HepG2 (cell line): ENCODE measurements around the gene PDCD11. TPM values are rescaled to one million over a fixed set of nuclear protein-coding genes. Genes with fewer than 3 reads are reported as not detected.

Experiments used
- ATAC-seq: fragments of 200-7000 bp; cut with Tn5 transposase; 3 replicates; pipeline ENCODE4 v1.9.1; 2020; ENCODE audit warnings: mild to moderate bottlenecking, moderate library complexity
- BruUV-seq: library from RNA; stranded (reverse); fragments of 400-500 nt; replicated peaks from 2 replicates; lab custom pipeline; 2021; lab: Mats Ljungman, UMichigan
- CTCF ChIA-PET: fragments of 300-600 bp; formaldehyde crosslinking; extraction: SDS; loops from one replicate; lab custom pipeline; 2021; ENCODE audit warnings: low total read pairs, inconsistent platforms, low intra/inter-chr PET ratio; lab: Yijun Ruan, JAX
- POLR2A ChIA-PET: fragments of 350-600 bp; sonication (Branson Sonifier 250); formaldehyde crosslinking; loops from one replicate; lab custom pipeline; 2020; ENCODE audit warnings: antibody characterized with exemption, inconsistent platforms; lab: Yijun Ruan, JAX
- DNase-seq: peaks from one replicate; pipeline ENCODE4 v3.0.0-alpha.2; 2015; ENCODE audit warnings: low spot score
- FAIRE-seq: peaks from 3 replicates; lab custom pipeline; 2011; peaks lifted over from hg19 to GRCh38; lab: Jason Lieb, UNC
- H2AFZ ChIP-seq: one replicate; pipeline ENCODE4 v1.6.1; 2011; ENCODE audit warnings: low read length, inconsistent platforms
- H3K27ac ChIP-seq: fragments of 300-600 bp; 3 replicates; pipeline ENCODE4 v1.8.0; 2011; ENCODE audit warnings: mixed run types, mild to moderate bottlenecking, mixed read lengths, low read length, inconsistent platforms; ENCODE audit not compliant: insufficient read depth; ENCODE audit errors: extremely low read length
- H3K27me3 ChIP-seq, 2 experiments: fragments of 200-600 bp in 1 of 2; 2 replicates in 1 of 2; 3 replicates in 1 of 2; pipeline versions ENCODE4 v1.6.0 to v1.8.0; 2011; ENCODE audit warnings: low read length in 2 of 2, mild to moderate bottlenecking in 2 of 2, moderate library complexity in 2 of 2, inconsistent platforms in 1 of 2; ENCODE audit not compliant: insufficient read depth in 2 of 2, control insufficient read depth in 1 of 2
- H3K36me3 ChIP-seq, 2 experiments: fragments of 200-600 bp in 1 of 2; replicated peaks in 1 of 2; 2 replicates in 1 of 2; 3 replicates in 1 of 2; pipeline versions ENCODE4 v1.5.1 to v1.8.0; 2011; ENCODE audit warnings: low read length in 2 of 2, inconsistent platforms in 1 of 2; ENCODE audit not compliant: insufficient read depth in 2 of 2, control insufficient read depth in 1 of 2
- H3K4me1 ChIP-seq: 2 replicates; pipeline ENCODE4 v1.5.1; 2012; ENCODE audit warnings: low read length, inconsistent platforms; ENCODE audit not compliant: insufficient read depth
- H3K4me2 ChIP-seq: 2 replicates; pipeline ENCODE4 v1.6.0; 2011; ENCODE audit warnings: low read depth, low read length, inconsistent platforms
- H3K4me3 ChIP-seq, 3 experiments: fragments of 200-600 bp in 1 of 3; sonication (generic), shearing (Covaris generic) in 1 of 3; replicated peaks in 1 of 3; 2 replicates each; pipeline ENCODE4 v1.5.1; 2011 to 2016; ENCODE audit warnings: low read length in 3 of 3, inconsistent platforms in 2 of 3, low read depth in 2 of 3, mild to moderate bottlenecking in 2 of 3, control low read depth in 1 of 3, mixed read lengths in 1 of 3; ENCODE audit not compliant: insufficient read depth in 1 of 3
- H3K79me2 ChIP-seq: one replicate; pipeline ENCODE4 v1.6.1; 2011; ENCODE audit warnings: low read length, inconsistent platforms; ENCODE audit not compliant: insufficient read depth
- H3K9ac ChIP-seq: 2 replicates; pipeline ENCODE4 v1.6.0; 2011; ENCODE audit warnings: mild to moderate bottlenecking, low read depth, low read length, inconsistent platforms; ENCODE audit not compliant: insufficient read depth
- H3K9me3 ChIP-seq: 2 replicates; pipeline ENCODE4 v1.5.1; 2012; ENCODE audit warnings: mild to moderate bottlenecking, low read length
- H4K20me1 ChIP-seq: 2 replicates; pipeline ENCODE4 v1.6.0; 2011; ENCODE audit warnings: inconsistent platforms, mild to moderate bottlenecking, low read length, moderate library complexity; ENCODE audit not compliant: insufficient read depth
- ZNF263 ChIP-seq: sonication (generic); formaldehyde crosslinking; IDR thresholded peaks from 2 replicates; pipeline ENCODE4 v1.4.0; 2020; ENCODE audit warnings: missing genetic modification reagents
- WGBS: methylation state at CpG from one replicate; pipeline ENCODE4 v1.1.6; 2017; ENCODE audit warnings: low lambda C conversion rate; 5-methylcytosine and 5-hydroxymethylcytosine counted together
- in situ Hi-C: cut with HindIII; loops from 2 replicates; pipeline ENCODE4 v1.10.0; 2017; ENCODE audit warnings: low pct_unique_long_range_greater_than_20kb; ENCODE audit not compliant: extremely low pct_ligation_motif_present
- intact Hi-C: fragments of 100-400 bp; cut with micrococcal nuclease; formaldehyde crosslinking; loops from one replicate; pipeline ENCODE4 v1.10.0; 2022; ENCODE audit not compliant: unreplicated experiment
- polyA plus RNA-seq, 8 experiments: library from polyadenylated mRNA; depleted of rRNA in 3 of 8; stranded (reverse) in 7 of 8; unstranded in 1 of 8; fragments of >200 nt; fragmentation: Illumina TruSeq in 4 of 8; extraction: Trizol in 4 of 8; gene quantifications; 2 replicates each; pipeline versions ENCODE4 v1.2.1 to v1.2.3, GENCODE V29; 2011 to 2016; ENCODE audit warnings: low read depth in 4 of 8, missing spikeins in 1 of 8, mixed read lengths in 1 of 8; ENCODE audit not compliant: insufficient read depth in 1 of 8
- total RNA-seq, 5 experiments: library from RNA; depleted of rRNA; stranded (reverse); fragments of >200 nt; fragmentation: Illumina TruSeq; extraction: Trizol; gene quantifications; 2 replicates each; pipeline ENCODE4 v1.2.3, GENCODE V29; 2016; ENCODE audit warnings: low read depth in 1 of 5
- TF ChIP-seq, protein P1 (sequence below): sonication (generic); formaldehyde crosslinking; IDR thresholded peaks from 2 replicates; pipeline ENCODE4 v1.5.0; 2020; ENCODE audit warnings: mild to moderate bottlenecking, missing genetic modification reagents
- TF ChIP-seq, protein P2 (sequence below): sonication (generic); formaldehyde crosslinking; IDR thresholded peaks from 2 replicates; pipeline ENCODE4 v1.4.0; 2020; ENCODE audit warnings: missing genetic modification reagents

PDCD11 gene
- total and polyA plus RNA-seq, 2 of the 13 experiments (the other 11 are each of a cell fraction or from before 2014, with no cell fraction given) = 12.8 to 52.8 TPM

DNA sequence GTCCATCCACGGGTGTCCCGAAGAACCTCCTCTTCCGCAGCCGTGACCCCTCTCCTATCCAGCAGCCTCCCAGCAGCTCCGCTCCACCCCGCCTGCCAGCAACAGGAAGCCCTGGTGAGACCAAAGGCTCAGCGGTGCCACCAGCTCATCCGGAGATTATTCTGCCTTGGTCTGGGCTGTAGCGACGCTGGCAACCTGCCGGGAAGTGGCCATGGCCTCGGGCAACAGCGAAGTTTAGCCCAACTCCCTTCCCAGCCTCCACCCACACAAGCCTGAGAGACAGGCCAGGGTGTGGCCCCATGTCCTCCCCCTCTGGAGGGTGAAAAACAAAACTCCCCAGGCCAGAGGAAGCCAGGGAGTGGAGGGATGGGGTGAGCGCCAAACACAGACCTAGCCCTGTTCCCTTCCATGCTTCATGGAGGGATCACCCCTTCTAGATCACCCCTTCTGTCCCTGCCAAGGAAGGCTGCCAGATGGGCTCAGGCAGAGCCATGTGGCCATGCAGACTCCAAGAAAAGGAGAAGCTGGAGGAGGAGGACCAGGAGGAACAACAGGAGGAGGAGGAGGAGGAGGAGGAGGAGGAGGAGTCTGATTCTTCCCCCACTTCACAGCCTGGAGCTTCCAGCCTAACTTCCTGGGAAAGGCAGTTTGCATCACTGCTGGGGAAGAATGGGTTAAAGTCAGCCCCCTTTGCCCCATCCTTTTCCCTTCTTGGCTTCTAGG lies 54.8 kb downstream of the PDCD11 start:
- in situ Hi-C loops (no loop called here), intact Hi-C loops (no loop called here)
- Histone ChIP-seq H4K20me1 (no peaks in the 10 kb centered on the region), H3K36me3 (no peaks in the 10 kb centered on the region; a peak in 1 of 5 replicates), H3K4me2 (peak overlapping the region; percentile 81; the same call in 1 of the 2 replicates), H3K27ac (no peak overlapping the region), H3K4me3 (no peak overlapping the region), H3K27me3 (peaks cover 2 to 32% of the 10 kb centered on the region in 2 experiments; a peak in 4 of 5 replicates), H2AFZ (no peak overlapping the region), H3K79me2 (no peaks in the 10 kb centered on the region), H3K9me3 (no peaks in the 10 kb centered on the region), H3K4me1 (peaks cover 18% of the 10 kb centered on the region), H3K9ac (no peak overlapping the region)
- ChIA-PET POLR2A (no interaction called here), CTCF (no interaction called here)
- 60% methylated on average over 14 of the region's 14 CpGs for WGBS
- TF ChIP-seq, protein P1, sequence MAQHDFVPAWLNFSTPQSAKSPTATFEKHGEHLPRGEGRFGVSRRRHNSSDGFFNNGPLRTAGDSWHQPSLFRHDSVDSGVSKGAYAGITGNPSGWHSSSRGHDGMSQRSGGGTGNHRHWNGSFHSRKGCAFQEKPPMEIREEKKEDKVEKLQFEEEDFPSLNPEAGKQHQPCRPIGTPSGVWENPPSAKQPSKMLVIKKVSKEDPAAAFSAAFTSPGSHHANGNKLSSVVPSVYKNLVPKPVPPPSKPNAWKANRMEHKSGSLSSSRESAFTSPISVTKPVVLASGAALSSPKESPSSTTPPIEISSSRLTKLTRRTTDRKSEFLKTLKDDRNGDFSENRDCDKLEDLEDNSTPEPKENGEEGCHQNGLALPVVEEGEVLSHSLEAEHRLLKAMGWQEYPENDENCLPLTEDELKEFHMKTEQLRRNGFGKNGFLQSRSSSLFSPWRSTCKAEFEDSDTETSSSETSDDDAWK (CRISPR knock-in tag) = no peak
- TF ChIP-seq, protein P2, sequence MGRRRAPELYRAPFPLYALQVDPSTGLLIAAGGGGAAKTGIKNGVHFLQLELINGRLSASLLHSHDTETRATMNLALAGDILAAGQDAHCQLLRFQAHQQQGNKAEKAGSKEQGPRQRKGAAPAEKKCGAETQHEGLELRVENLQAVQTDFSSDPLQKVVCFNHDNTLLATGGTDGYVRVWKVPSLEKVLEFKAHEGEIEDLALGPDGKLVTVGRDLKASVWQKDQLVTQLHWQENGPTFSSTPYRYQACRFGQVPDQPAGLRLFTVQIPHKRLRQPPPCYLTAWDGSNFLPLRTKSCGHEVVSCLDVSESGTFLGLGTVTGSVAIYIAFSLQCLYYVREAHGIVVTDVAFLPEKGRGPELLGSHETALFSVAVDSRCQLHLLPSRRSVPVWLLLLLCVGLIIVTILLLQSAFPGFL (CRISPR knock-in tag) = no peak
- peak; percentile 43; the same call in 1 of the 2 replicates for TF ChIP-seq ZNF263 (CRISPR knock-in tag)
- ATAC-seq = peak; percentile 10
- BruUV-seq = no TSS peak
- DNase-seq = no peak
- no peak for FAIRE-seq
